Measurements from ENCODE around the gene PIK3IP1. TPM values are rescaled to one million over a fixed set of nuclear protein-coding genes. Genes with fewer than 3 reads are reported as not detected.

PIK3IP1 gene
- total RNA-seq = 1 to 10 TPM; 6.9 to 7.5 TPM

GRCh38 chr22:31292236-31292989 lies at the start of gene PIK3IP1:
TSS of gene PIK3IP1 (minus strand) at chr22:31292488. CDS start at chr22:31292344, 144 bp downstream.
- ChIA-PET CTCF (interaction anchor here (0.8 to 3.4 kb wide), 13 partner anchors 10 to 202 kb away, joined by 3 to 19 read pairs (median 4); partner anchors contain the start of genes LIMK2 and PATZ1), POLR2A (interaction anchor here (0.6 to 3.7 kb wide), 7 partner anchors 8 to 208 kb away, joined by 3 to 15 read pairs (median 4); partner anchors contain the start of genes LIMK2 and PATZ1)

GRCh38 chr22:31341386-31342088 lies 49.2 kb upstream of the PIK3IP1 start:
- ChIA-PET CTCF (no interaction called here), POLR2A (no interaction called here)

GRCh38 chr22:31340765-31341247 lies 48.5 kb upstream of the PIK3IP1 start:
- ChIA-PET CTCF (interaction anchor here (1.3 kb wide), 1 partner anchor 47 kb away, joined by 11 read pairs; no protein-coding TSS in a partner anchor), POLR2A (no interaction called here)

GRCh38 chr22:31340360-31340759 lies 48.1 kb upstream of the PIK3IP1 start:
- CTCF ChIA-PET = interaction anchor here (1.3 kb wide), 1 partner anchor 47 kb away, joined by 11 read pairs; no protein-coding TSS in a partner anchor

GRCh38 chr22:31339148-31339832 lies 47.0 kb upstream of the PIK3IP1 start:
- ChIA-PET CTCF (interaction anchor here (1.3 kb wide), 1 partner anchor 46 kb away, joined by 11 read pairs; no protein-coding TSS in a partner anchor), POLR2A (no interaction called here)

More at GRCh38 chr22:31340360-31340759, 48.1 kb upstream of the PIK3IP1 start:
- POLR2A ChIA-PET = no interaction called here

GRCh38 chr22:31337178-31337577 lies 44.9 kb upstream of the PIK3IP1 start:
- POLR2A ChIA-PET = interaction anchor here (1.3 kb wide), 1 partner anchor 9 kb away, joined by 5 read pairs; the partner anchor contains the start of gene PATZ1
- CTCF ChIA-PET = no interaction called here

GRCh38 chr22:31334329-31334728 lies 42.0 kb upstream of the PIK3IP1 start:
- ChIA-PET CTCF (interaction anchor here (0.5 kb wide), 1 partner anchor 35 kb away, joined by 3 read pairs; no protein-coding TSS in a partner anchor), POLR2A (no interaction called here)

GRCh38 chr22:31333641-31334040 lies 41.4 kb upstream of the PIK3IP1 start:
- POLR2A ChIA-PET = no interaction called here
- CTCF ChIA-PET = no interaction called here

- CTCF ChIA-PET = interaction anchor here (1.8 kb wide), 1 partner anchor 20 kb away, joined by 4 read pairs; no protein-coding TSS in a partner anchor
- POLR2A ChIA-PET = interaction anchor here (0.6 kb wide), 2 partner anchors 9 to 958 kb away, joined by 4 to 14 read pairs; no protein-coding TSS in a partner anchor
Observed at GRCh38 chr22:31332886-31333285, 40.6 kb upstream of the PIK3IP1 start.

- ChIA-PET POLR2A (no interaction called here), CTCF (interaction anchor here (0.9 to 1.8 kb wide), 3 partner anchors 12 to 33 kb away, joined by 3 to 4 read pairs (median 4); no protein-coding TSS in a partner anchor)
Observed at GRCh38 chr22:31332010-31332409, 39.7 kb upstream of the PIK3IP1 start.

GRCh38 chr22:31329453-31330215 lies 37.3 kb upstream of the PIK3IP1 start:
- ChIA-PET POLR2A (no interaction called here), CTCF (interaction anchor here (1.1 kb wide), 1 partner anchor 15 kb away, joined by 3 read pairs; no protein-coding TSS in a partner anchor)

- ChIA-PET POLR2A (no interaction called here), CTCF (no interaction called here)
Observed at GRCh38 chr22:31329029-31329428, 36.7 kb upstream of the PIK3IP1 start.

GRCh38 chr22:31328544-31328960 lies 36.3 kb upstream of the PIK3IP1 start:
- ChIA-PET POLR2A (no interaction called here), CTCF (no interaction called here)

- CTCF ChIA-PET = interaction anchor here (0.5 kb wide), 1 partner anchor 64 kb away, joined by 5 read pairs; no protein-coding TSS in a partner anchor
Observed at GRCh38 chr22:31327806-31328543, 35.7 kb upstream of the PIK3IP1 start.

GRCh38 chr22:31326877-31327276 lies 34.6 kb upstream of the PIK3IP1 start:
- ChIA-PET CTCF (no interaction called here), POLR2A (no interaction called here)

More at GRCh38 chr22:31327806-31328543, 35.7 kb upstream of the PIK3IP1 start:
- POLR2A ChIA-PET = no interaction called here

- ChIA-PET POLR2A (interaction anchor here (0.5 kb wide), 1 partner anchor 23 kb away, joined by 3 read pairs; no protein-coding TSS in a partner anchor), CTCF (interaction anchor here (1.7 kb wide), 1 partner anchor 10 kb away, joined by 7 read pairs; no protein-coding TSS in a partner anchor)
Observed at GRCh38 chr22:31323578-31324550, 31.6 kb upstream of the PIK3IP1 start.

GRCh38 chr22:31321421-31321820 lies 29.1 kb upstream of the PIK3IP1 start:
- CTCF ChIA-PET = interaction anchor here (0.9 to 1.7 kb wide), 2 partner anchors 8 to 111 kb away, joined by 3 to 5 read pairs; no protein-coding TSS in a partner anchor
- POLR2A ChIA-PET = no interaction called here

Measured in activated CD8-positive, alpha-beta memory T cell treated with anti-CD3 and anti-CD28 coated beads for 36 hours (primary cell).